ENCODE results near the gene UNC5A. TPM values are rescaled to one million over a fixed set of nuclear protein-coding genes. Genes with fewer than 3 reads are reported as not detected.

UNC5A gene
- total RNA-seq, 3 donors from 2014 or later: 0.07 to 0.16 TPM; not detected in 1

Other genes with a start within 250 kb of the UNC5A start
- gene GPRIN1, start 200.4 kb upstream of the UNC5A start, total RNA-seq: 1 to 10 TPM; 1.6 to 2.4 (median 1.6) TPM
- gene SNCB, start 180.0 kb upstream of the UNC5A start, total RNA-seq: under 1 TPM in 1 of 3 donors, not detected in 2; 0.89 TPM
- not detected for gene EIF4E1B, start 179.9 kb upstream of the UNC5A start, total RNA-seq
- 10 to 100 TPM; 25.7 to 36.3 (median 31.9) TPM for gene TSPAN17, start 163.1 kb upstream of the UNC5A start, total RNA-seq
- 10 to 100 TPM in 1 of 3 donors, 1 to 10 TPM in 2; 2.4 to 12.8 (median 7.7) TPM for gene HK3, start 88.8 kb downstream of the UNC5A start, total RNA-seq
- 10 to 100 TPM; 30.7 to 57.8 (median 33.3) TPM for gene UIMC1, start 196.2 kb downstream of the UNC5A start, total RNA-seq
- gene ZNF346, start 212.1 kb downstream of the UNC5A start, total RNA-seq: 10 to 100 TPM; 15.7 to 17.9 (median 16.7) TPM